ENCODE results near the gene SLC7A14. TPM values are rescaled to one million over a fixed set of nuclear protein-coding genes. Genes with fewer than 3 reads are reported as not detected.

The SLC7A14 gene
- polyA plus RNA-seq, result not detected

DNA sequence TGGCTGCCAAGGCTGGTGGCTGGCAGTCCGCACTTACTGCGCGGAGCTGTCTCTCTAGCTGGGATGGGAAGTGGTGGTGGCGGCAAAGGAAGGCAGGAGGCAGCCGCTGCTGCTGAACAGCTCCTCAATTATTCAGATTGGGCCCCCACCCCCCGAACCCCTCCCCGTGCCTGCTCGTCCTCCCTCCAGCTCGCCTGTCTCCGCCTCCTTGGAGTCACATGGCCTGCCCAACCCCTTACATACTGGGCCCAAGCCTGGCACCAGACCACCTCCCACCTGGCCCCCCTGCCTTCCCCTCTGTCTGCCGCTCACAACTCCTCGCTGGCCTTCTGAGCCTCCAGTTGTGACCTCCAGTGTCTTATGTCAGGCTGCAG, at the start of gene SLC7A14:
TSS of gene SLC7A14 (minus strand) at position 139 of the 374 bp plus-strand sequence. CDS start 59,139 bp downstream, outside the sequence.
- peaks cover 41% of the 10 kb centered on the region for H3K27me3 Mint-ChIP-seq
- H3K4me3 Mint-ChIP-seq, result no peak within 1 kb of the TSS
- H3K4me1 Mint-ChIP-seq, result no peaks in the 10 kb centered on the region
- H3K9me3 Mint-ChIP-seq, result peaks cover 0 to 6% (median 4%) of the 10 kb centered on the region in 3 donors
- H3K27ac Mint-ChIP-seq, result no peak within 1 kb of the TSS
- peaks cover 4% of the 10 kb centered on the region for H3K36me3 Mint-ChIP-seq

DNA sequence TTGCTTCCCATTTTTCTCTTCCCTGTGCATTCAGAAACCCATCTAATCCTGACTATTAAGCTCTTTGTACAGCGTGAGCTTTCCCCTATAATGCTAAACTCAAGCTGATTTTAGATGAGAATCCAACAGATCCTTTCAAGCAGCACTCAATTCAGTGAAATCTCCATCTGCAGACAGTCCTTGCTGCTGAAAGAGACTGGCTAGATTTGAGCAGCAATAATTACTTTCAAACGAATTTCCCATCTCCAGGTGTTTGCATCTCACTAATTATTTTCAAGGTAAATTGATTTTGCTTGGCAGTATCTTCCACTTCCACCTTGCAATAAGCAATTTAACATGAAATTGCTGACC, 49.5 kb upstream of the SLC7A14 start:
- H3K9me3 Mint-ChIP-seq, result peaks cover 0 to 1% (median 0%) of the 10 kb centered on the region in 3 donors
- no peaks in the 10 kb centered on the region for H3K36me3 Mint-ChIP-seq
- H3K4me1 Mint-ChIP-seq, result peaks cover 0 to 7% (median 0%) of the 10 kb centered on the region in 3 donors
- H3K4me3 Mint-ChIP-seq, result no peak overlapping the region
- H3K27ac Mint-ChIP-seq, result no peak overlapping the region
- H3K27me3 Mint-ChIP-seq, result peaks cover 31% of the 10 kb centered on the region

DNA sequence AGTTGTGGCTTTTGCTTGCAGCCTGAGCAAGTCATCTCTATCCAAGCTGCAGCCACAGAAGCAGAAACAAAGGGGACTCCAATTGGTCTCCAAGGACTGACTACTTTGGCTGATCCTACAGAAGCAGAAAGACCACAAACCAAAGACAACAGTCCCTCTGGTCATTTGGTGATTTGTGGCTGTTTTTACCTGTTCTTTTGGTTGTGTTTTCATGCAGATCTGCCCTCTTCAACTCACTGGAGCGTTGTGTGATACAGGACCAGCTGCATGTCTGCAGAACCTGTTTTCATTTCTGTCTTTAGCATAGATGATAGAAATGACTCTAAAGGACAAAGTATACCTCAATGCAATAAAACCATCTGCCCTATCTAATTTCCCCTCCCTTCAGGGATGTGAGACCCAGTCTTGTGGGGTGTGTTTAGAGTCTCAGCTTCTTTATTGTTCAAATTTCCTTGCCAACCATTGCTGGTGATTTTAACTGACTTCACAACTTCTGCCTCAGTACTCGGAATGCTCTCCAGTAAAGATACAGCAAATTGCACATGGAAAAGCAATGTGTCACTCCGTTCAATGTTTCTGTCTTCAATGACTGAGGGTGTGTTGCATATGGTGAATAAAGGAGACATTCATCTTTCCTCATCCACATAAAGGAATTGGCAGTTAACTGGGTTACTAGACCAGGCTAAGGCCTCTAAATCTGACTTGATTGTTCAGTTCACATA, 48.9 kb upstream of the SLC7A14 start:
- Mint-ChIP-seq H3K27me3 (peaks cover 35% of the 10 kb centered on the region), H3K4me1 (peaks cover 0 to 7% (median 0%) of the 10 kb centered on the region in 3 donors), H3K36me3 (no peaks in the 10 kb centered on the region)

GRCh38 chr3:170633573-170633972, 47.7 kb upstream of the SLC7A14 start:
- H3K36me3 Mint-ChIP-seq, result no peaks in the 10 kb centered on the region
- H3K27me3 Mint-ChIP-seq, result peaks cover 40% of the 10 kb centered on the region
- no peak overlapping the region for H3K4me3 Mint-ChIP-seq
- peaks cover 0 to 1% (median 0%) of the 10 kb centered on the region in 3 donors for H3K9me3 Mint-ChIP-seq
- H3K27ac Mint-ChIP-seq, result no peak overlapping the region
- H3K4me1 Mint-ChIP-seq, result peaks cover 0 to 7% (median 0%) of the 10 kb centered on the region in 3 donors

More for the DNA sequence above, 48.9 kb upstream of the SLC7A14 start:
- H3K27ac Mint-ChIP-seq, result no peak overlapping the region
- H3K4me3 Mint-ChIP-seq, result no peak overlapping the region
- H3K9me3 Mint-ChIP-seq, result peaks cover 0 to 1% (median 0%) of the 10 kb centered on the region in 3 donors

DNA sequence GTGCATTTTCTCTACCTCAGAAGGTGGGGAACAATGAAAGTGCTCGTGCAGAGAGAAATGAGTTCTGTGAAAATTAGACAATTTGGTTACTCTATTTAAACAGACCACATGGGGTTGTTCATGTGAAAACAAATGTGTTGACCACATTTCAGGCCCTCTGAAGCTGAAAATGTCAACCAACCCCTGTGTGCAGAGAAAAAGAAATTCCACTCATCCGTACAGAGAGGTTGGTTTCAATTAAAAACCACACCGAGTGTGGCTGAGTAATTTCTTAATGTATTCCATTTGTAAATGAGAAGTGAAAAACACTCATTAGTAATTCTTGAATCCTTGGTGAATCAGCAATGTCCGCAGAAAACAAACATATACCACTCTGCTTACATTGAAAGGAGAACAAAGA, 46.9 kb upstream of the SLC7A14 start:
- peaks cover 0 to 7% (median 0%) of the 10 kb centered on the region in 3 donors for H3K4me1 Mint-ChIP-seq
- peak overlapping the region in 1 of 4 donors; percentile 3 for H3K4me3 Mint-ChIP-seq

GRCh38 chr3:170631755-170632488, 46.0 kb upstream of the SLC7A14 start:
- no peak overlapping the region for H3K4me3 Mint-ChIP-seq
- H3K27me3 Mint-ChIP-seq, result peaks cover 39% of the 10 kb centered on the region
- peaks cover 0 to 1% (median 0%) of the 10 kb centered on the region in 3 donors for H3K9me3 Mint-ChIP-seq
- no peaks in the 10 kb centered on the region for H3K36me3 Mint-ChIP-seq
- H3K4me1 Mint-ChIP-seq, result peaks cover 0 to 7% (median 0%) of the 10 kb centered on the region in 3 donors
- no peak overlapping the region for H3K27ac Mint-ChIP-seq

More for the DNA sequence above, 46.9 kb upstream of the SLC7A14 start:
- no peaks in the 10 kb centered on the region for H3K36me3 Mint-ChIP-seq
- H3K27ac Mint-ChIP-seq, result no peak overlapping the region
- H3K9me3 Mint-ChIP-seq, result peaks cover 0 to 1% (median 0%) of the 10 kb centered on the region in 3 donors
- H3K27me3 Mint-ChIP-seq, result peaks cover 44% of the 10 kb centered on the region

DNA sequence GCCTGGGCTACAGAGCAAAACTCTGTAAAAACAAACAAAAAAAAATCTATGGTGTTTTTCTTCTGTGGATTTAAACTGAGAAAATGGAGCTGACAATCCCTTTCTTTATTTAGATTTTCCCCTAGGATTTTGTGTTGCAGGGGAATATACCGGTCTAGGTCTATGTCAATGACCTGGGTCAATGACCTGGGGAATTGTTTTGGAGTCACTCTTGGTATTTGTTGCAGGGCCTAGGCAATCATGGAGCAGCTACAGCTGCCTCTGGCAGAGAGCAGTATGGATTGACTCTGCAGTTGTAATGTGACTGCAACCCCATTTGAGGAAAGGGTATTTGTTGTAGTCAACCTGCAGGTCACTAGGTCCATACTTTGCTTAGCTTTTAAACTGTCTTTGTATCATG, 37.6 kb upstream of the SLC7A14 start:
- Mint-ChIP-seq H3K4me1 (no peaks in the 10 kb centered on the region), H3K36me3 (no peaks in the 10 kb centered on the region), H3K9me3 (peaks cover 0 to 2% (median 0%) of the 10 kb centered on the region in 3 donors), H3K27me3 (peaks cover 29% of the 10 kb centered on the region), H3K27ac (no peak overlapping the region), H3K4me3 (no peak overlapping the region)

DNA sequence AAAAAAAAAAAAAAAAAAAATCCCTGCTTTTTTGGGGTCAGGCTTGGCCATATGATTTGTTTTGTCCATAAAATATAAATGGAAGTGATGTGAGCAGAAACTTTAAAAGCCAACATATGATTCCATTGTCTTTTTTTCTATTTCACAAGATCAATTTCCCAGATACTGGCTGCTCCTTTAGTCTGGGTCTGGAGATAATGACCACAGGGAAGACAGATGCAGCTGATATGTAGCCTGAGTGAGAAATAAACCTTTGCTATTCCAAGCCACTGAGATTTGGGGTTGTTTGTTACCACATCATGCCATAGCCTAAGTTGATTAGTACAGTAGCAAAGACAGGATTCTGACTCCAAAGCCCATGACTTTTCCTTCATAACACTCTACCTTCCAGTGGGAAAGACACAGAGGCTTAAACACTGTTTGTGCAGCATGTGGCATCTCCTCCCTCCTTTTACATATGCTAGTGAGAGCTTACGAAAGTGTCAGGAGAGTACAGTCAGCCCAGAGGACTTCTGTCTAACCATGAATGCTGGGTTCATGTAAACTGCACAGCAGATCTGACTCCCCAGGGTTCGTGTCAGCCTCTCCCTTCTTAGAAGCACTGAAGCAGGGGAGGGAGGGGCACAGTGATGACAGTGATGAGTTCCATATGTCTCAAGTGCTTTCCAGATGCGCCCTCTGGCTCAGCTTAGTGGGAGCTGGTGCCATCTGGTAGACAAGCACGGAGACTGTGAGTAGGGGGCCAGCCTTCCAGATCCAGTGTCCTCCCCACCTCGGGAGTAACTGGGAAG, 36.7 kb upstream of the SLC7A14 start:
- Mint-ChIP-seq H3K36me3 (no peaks in the 10 kb centered on the region), H3K9me3 (peaks cover 0 to 5% (median 0%) of the 10 kb centered on the region in 3 donors), H3K27me3 (peaks cover 25% of the 10 kb centered on the region), H3K4me3 (no peak overlapping the region), H3K4me1 (no peaks in the 10 kb centered on the region), H3K27ac (no peak overlapping the region)

DNA sequence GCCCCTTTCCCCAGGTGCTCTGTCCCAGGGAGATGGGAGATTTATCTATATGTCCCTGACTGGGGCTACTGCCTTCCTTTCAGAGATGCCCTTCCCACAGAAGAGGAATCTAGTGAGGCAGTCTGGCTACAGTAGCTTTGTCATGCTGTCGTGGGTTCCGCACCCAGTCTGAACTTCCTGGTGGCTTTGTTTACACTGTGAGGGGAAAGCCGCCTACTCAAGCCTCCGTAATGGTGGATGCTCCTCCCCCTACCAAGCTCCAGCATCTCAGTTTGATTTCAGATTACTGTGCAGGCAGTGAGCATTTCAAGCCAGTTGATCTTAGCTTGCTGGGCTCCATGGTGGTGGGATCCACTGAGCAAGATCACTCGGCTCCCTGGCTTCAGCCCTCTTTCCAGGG, 35.4 kb upstream of the SLC7A14 start:
- Mint-ChIP-seq H3K4me3 (no peak overlapping the region), H3K36me3 (no peaks in the 10 kb centered on the region), H3K27ac (no peak overlapping the region), H3K27me3 (peaks cover 25% of the 10 kb centered on the region), H3K4me1 (no peaks in the 10 kb centered on the region), H3K9me3 (peaks cover 0 to 9% (median 6%) of the 10 kb centered on the region in 3 donors)

- Mint-ChIP-seq H3K4me1 (peaks cover 0 to 1% (median 0%) of the 10 kb centered on the region in 3 donors), H3K36me3 (no peaks in the 10 kb centered on the region), H3K27me3 (peaks cover 12% of the 10 kb centered on the region), H3K27ac (no peak overlapping the region), H3K9me3 (peaks cover 2 to 11% (median 6%) of the 10 kb centered on the region in 3 donors), H3K4me3 (no peak overlapping the region)
Measured at GRCh38 chr3:170614214-170614966, 28.5 kb upstream of the SLC7A14 start.

DNA sequence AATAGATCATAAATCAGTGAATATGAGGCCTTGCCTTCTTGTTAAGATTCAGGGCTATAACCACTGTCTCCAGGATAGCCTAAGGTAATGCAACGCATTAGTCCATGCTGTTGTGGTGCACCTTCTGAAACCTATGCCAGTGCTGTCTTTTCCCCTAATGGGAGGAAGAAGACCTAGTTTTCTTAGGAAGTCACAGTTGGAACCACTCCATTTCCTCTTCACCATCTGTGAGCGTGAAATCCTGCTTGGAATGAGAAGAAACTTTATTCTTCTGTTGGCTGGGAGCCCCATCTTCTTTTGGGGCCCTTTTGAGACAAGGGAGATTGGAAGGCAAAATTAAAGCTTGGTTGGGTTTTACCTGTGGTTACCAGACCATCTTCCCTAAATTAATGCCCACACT, 25.9 kb upstream of the SLC7A14 start:
- Mint-ChIP-seq H3K27ac (peak overlapping the region in 1 of 3 donors; percentile 48), H3K27me3 (peaks cover 9% of the 10 kb centered on the region), H3K9me3 (peaks cover 0 to 5% (median 2%) of the 10 kb centered on the region in 3 donors), H3K36me3 (no peaks in the 10 kb centered on the region), H3K4me1 (peaks cover 0 to 1% (median 0%) of the 10 kb centered on the region in 3 donors), H3K4me3 (no peak overlapping the region)

GRCh38 chr3:170610321-170610884, 24.5 kb upstream of the SLC7A14 start:
- Mint-ChIP-seq H3K9me3 (peaks cover 0 to 2% (median 0%) of the 10 kb centered on the region in 3 donors), H3K36me3 (no peaks in the 10 kb centered on the region), H3K27ac (no peak overlapping the region), H3K4me3 (no peak overlapping the region), H3K4me1 (peaks cover 0 to 1% (median 0%) of the 10 kb centered on the region in 3 donors), H3K27me3 (peaks cover 8% of the 10 kb centered on the region)

- Mint-ChIP-seq H3K4me1 (no peaks in the 10 kb centered on the region), H3K27me3 (peaks cover 9% of the 10 kb centered on the region), H3K36me3 (no peaks in the 10 kb centered on the region), H3K27ac (no peak overlapping the region), H3K4me3 (no peak overlapping the region), H3K9me3 (peaks cover 0 to 2% (median 0%) of the 10 kb centered on the region in 3 donors)
Measured at GRCh38 chr3:170608475-170608874, 22.6 kb upstream of the SLC7A14 start.

GRCh38 chr3:170606675-170607074, 20.8 kb upstream of the SLC7A14 start:
- Mint-ChIP-seq H3K4me1 (no peaks in the 10 kb centered on the region), H3K9me3 (peaks cover 0 to 2% (median 0%) of the 10 kb centered on the region in 3 donors), H3K27ac (no peak overlapping the region), H3K36me3 (no peaks in the 10 kb centered on the region), H3K27me3 (peaks cover 9% of the 10 kb centered on the region), H3K4me3 (no peak overlapping the region)

All from IgD-negative memory B cell (primary cell).